ENCODE data around the gene IP6K2.
"Not testable (repeated sequence)": the region's sequence is repeated elsewhere in the genome, so short reads cannot be mapped to it uniquely, and the experiment has no call there.

The IP6K2 gene

DNA sequence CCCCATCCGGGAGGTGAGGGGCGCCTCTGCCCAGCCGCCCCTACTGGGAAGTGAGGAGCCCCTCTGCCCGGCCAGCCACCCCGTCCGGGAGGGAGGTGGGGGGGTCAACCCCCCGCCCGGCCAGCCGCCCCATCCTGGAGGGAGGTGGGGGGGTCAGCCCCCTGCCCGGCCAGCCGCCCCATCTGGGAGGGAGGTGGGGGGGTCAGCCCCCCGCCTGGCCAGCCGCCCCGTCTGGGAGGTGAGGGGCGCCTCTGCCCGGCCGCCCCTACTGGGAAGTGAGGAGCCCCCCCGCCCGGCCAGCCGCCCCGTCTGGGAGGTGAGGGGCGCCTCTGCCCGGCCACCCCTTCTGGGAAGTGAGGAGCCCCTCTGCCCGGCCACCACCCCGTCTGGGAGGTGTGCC is 17.5 kb upstream of the IP6K2 start:
- not testable (repeated sequence) for DNase-seq (ENCODE audit: extremely low spot score, insufficient read length, low read depth); FAIRE-seq

DNA sequence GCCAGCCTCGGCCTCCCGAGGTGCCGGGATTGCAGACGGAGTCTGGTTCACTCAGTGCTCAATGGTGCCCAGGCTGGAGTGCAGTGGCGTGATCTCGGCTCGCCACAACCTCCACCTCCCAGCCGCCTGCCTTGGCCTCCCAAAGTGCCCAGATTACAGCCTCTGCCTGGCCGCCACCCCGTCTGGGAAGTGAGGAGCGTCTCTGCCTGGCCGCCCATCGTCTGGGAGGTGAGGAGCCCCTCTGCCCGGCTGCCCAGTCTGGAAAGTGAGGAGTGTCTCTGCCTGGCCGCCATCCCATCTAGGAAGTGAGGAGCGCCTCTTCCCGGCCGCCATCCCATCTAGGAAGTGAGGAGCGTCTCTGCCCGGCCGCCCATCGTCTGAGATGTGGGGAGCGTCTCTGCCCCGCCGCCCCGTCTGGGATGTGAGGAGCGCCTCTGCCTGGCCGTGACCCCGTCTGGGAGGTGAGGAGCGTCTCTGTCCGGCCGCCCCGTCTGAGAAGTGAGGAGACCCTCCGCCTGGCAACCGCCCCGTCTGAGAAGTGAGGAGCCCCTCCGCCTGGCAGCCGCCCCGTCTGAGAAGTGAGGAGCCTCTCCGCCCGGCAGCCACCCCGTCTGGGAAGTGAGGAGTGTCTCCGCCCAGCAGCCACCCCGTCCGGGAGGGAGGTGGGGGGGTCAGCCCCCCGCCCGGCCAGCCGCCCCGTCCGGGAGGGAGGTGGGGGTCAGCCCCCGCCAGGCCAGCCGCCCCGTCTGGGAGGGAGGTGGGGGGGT is 16.9 kb upstream of the IP6K2 start:
- FAIRE-seq; DNase-seq (ENCODE audit: extremely low spot score, insufficient read length, low read depth): not testable (repeated sequence)

DNA sequence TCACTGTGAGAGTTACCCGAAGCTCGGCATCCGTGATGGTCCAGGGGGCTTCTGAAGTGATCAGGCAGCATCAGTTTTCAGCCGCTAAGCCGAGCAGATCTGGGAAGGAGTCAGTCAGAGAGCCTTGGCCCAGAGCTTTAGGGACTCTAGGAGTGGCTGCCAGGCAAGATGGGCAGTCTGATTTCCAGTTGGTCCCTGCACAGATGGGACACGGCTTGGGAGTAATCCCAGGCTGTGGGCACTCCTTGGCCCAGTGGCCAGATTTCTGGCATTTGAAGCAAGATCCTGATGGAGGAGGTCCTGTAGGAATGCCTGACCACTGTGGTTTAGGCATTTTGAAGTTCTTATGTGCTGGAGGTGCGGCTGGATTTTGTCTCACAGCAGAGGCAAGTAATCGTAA is 10.5 kb upstream of the IP6K2 start:
- DNase-seq (ENCODE audit: extremely low spot score, insufficient read length, low read depth): no peak
- no peak for FAIRE-seq

DNA sequence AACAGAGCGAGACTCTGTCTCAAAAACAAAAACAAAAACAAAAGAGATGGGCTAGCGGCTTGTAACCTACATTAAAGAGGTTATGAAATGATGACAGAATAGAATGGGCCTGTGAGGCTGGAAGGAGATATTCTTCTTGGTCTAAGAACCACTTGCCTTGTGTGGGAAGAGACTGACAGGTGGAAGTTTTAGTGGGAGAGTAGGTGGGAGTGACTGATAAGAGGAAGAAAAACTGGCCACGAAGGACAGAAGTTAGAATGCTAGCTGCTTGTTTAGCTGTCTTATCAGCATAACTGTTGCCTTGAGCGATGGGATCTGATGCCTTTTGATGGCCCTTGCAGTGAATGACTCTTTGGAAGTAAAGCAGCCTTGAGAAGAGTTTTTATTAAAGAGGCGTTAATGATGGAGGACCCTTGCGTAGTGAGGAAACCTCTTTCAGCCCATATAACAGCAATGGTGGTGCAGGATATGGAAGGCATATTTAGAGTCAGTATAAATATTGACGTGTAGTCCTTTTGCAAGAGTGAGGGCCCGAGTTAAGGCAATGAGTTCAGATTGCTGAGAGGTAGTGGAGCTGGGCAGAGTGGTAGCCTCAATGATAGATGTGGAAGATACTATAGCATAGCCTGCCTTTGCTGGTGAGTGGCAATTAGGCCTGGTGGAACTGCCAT is 8.3 kb upstream of the IP6K2 start:
- FAIRE-seq; DNase-seq (ENCODE audit: extremely low spot score, insufficient read length, low read depth): not testable (repeated sequence)

DNA sequence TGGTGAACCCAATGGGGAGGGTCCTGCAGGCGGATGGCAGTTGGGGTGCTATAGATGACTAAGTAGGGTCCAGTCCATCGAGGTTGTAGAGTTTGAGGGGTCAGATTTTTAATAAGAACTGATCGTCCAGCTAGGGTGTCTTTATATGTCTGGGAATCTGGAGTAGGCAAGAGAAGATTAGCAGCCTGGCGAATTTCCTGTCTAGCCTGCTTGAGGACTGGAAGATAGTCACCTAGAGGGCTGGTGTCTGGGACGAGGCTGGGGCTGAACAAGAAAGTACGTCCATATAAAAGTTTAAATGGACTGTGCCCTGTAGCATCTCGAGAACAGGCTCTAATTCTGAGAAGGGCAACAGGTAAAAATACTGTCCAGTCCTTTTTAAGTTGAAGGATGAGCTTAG is 6.7 kb upstream of the IP6K2 start:
- FAIRE-seq (no peak), DNase-seq (ENCODE audit: extremely low spot score, insufficient read length, low read depth) (no peak)

DNA sequence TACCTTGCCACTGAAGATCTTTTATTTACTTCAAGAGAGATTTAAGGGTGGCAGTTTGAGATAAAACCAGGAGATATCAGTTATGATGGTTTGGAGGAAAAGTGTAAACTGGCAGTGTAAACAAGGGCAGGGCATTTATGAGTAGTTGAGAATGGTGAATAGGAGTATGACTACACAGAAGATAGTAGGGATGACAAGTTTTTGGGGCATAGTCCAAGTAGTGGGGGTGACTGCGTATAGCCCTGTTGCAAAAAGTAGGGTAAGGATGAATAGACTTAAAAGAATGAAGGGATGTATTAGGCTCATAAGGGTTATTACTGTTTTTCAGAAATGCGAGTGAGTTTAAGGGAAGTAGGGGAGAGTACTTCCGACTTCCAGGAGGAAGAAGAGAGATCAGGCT is 6.3 kb upstream of the IP6K2 start:
- not testable (repeated sequence) for FAIRE-seq; DNase-seq (ENCODE audit: extremely low spot score, insufficient read length, low read depth)

DNA sequence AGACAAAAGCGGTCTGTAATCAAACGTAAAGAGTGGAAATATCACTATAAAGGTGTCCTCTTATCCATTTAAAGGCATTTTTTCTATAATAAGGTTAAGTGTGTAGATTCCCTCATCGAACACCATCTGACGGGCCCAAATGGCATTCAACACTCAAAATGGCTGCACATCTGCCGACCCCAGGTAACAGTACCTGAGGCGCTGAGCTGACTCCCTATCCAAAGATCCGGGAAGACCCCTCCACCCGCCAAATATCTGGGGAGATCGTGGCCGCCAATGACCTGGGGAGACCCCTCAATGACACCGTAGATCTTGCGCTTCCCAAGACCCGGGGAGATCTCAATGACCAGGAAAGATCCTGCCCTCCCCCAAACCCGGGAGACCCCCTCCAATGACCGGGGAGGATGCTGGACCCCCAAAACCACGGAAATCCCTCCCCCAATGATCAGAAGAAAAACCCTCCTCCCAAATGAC is 476 bp downstream of the IP6K2 start:
- no peak for FAIRE-seq
- no peak for DNase-seq (ENCODE audit: extremely low spot score, insufficient read length, low read depth)

DNA sequence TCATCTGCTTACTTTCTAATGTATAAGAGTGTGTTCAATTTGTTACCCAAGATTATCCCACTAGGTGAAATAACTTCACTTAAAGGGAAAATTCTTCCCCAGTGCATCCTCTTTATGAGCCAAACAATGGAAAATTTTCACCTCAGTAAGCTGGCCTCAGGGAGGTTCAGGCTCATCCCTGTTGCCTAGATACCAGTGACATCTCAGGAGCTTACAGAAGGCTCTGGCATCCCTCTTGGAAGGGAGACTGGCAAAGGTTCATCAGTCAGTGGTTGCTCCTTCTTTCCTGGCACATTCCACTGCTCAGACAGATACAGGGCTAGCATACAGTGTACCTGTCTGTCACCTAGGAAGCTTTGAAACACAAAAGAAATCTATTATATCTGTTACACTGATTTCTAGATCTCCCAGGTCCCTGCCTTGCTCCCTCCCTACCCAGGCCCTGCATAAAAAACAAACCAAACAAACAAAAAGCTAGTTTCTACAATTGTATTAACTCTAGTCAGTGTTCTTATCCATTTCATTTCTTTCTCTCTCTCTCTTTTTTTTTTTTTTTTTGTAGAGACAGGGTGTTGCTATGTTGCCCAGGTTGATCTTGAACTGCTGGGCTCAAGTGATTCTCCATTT is 1.7 kb downstream of the IP6K2 start:
- DNase-seq (ENCODE audit: extremely low spot score, insufficient read length, low read depth): no peak
- FAIRE-seq: no peak

DNA sequence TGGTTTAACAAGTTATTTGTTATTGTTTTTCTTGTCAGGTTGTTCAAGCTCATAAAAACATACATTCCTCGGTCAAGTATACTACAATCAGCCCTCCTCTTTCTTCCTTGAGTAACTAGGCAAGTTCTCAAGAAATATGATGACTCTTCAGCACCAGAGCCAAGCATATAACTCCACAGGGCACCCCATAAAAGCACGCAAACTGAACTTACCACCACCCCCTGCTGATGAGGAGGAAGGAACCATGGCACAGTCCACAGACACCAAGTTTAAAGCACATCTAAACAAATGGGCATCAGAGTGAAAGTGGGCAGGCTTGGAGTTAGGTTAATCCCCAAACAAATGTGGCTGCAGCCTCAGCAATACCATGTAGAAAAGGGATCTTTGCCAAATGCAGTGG is 5.3 kb downstream of the IP6K2 start:
- DNase-seq (ENCODE audit: extremely low spot score, insufficient read length, low read depth) (no peak), FAIRE-seq (no peak)

DNA sequence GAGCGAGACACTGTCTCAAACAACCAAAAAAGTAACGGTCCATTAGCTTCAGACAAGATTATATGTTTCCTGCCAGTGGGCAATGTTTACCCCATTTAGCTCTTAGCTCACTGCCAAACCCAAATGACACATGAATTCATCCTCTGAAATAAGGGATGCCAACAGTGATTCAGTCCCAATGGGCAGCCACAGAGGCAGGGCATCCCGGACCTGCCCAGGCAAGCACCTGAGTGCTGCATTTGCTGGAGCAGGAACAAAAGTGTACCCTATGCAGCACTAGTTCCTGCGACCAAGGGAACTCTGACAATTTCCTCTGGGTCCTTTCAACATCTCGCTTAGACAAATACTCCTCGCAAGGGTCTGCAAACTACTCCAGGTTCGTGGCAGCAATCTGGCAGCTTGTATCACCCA is 8.0 kb downstream of the IP6K2 start:
- FAIRE-seq (no peak), DNase-seq (ENCODE audit: extremely low spot score, insufficient read length, low read depth) (no peak)

DNA sequence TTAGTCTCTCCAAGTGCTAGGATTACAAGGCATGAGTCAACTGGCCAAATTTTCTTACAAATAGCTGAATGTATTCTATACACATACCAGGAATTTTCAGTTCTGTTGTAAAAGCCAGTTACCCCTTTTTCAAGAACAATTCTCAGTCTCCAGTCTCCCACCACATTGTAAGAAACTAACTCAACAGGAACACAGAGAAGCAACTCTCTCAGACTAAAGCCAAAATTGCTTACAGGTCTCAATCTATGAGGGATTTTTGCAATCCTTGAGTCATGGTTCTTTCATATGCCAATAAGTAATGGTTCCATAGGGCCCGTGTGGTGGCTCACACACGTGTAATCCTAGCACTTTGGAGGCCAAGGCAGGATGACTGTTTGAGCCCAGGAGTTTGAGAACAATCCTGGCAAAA is 8.5 kb downstream of the IP6K2 start:
- FAIRE-seq (no peak), DNase-seq (ENCODE audit: extremely low spot score, insufficient read length, low read depth) (no peak)

DNA sequence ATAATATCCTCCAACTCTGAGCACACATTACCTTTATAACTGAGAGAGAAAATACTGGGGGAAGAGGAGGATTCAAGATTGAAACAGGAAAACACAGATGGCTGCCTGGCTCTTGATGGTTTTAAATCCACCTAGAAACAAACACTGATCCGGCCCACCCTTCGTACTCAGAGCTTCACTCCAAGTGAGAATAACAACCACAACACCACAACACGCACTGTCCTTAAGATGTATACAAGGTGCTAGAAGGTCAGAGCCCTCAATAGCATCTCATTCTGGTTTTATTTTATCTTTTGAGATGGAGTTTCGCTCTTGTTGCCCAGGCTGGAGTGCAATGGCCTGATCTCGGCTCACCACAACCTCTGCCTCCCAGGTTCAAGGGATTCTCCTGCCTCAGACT is 9.9 kb downstream of the IP6K2 start:
- FAIRE-seq: no peak
- no peak for DNase-seq (ENCODE audit: extremely low spot score, insufficient read length, low read depth)

DNA sequence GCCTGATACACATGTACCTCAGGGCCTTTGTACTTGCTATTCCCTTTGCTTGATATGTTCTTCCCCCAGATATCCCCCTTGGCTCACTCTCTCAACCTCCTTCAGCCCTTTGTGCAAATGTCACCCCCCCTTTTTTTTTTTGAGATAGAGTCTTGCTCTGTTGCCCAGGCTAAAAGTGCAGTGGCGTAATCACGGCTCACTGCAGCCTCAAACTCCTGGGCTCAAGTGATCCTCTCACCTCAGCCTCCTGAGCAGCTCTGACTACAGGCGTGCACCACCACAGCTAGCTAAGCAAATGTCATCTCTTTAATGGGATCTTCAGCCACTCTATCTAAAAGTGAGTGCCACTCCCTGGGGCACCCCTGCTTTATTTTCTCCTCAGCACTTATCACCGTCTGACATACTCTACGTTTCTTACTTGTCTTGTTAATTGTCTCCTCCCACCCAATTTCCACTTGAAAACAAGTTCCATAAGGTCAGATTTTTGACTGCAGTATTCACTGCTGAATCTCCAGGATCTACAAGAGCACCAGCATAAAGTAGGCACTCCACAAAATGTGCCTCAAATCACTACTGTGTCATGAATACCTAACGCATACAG is 14.6 kb downstream of the IP6K2 start:
- no peak for FAIRE-seq

DNA sequence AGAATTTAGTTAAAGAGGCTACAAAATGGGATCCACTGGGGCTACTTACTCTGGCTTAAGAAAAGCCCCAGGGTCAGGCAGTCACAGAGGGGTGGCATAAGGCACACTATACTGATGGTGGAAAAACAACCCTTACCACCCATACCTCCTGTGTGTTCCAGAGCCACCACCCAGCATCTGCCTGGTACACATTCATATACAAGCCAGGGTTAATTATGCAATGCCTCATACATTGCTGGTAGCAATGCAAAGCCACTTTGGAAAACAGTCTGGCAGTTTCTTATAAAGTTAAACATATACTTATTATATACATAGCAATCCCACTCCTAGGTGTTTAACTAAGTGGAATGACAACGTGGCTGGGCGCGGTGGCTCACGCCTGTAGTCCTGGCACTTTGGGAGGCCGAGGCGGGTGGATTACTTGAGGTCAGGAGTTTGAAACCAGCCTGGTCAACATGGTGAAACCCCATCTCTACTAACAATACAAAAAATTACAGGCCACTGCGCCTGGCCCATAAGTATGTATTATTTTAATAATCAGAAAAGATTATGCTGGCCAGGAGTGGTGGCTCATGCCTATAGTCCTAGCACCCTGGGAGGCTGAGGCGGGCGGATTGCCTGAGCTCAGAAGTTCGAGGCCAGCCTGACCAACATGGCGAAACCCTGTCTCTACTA is 16.2 kb downstream of the IP6K2 start:
- no peak for FAIRE-seq
- no peak for DNase-seq (ENCODE audit: extremely low spot score, insufficient read length, low read depth)

More for the DNA sequence above, 14.6 kb downstream of the IP6K2 start:
- DNase-seq (ENCODE audit: extremely low spot score, insufficient read length, low read depth): no peak

DNA sequence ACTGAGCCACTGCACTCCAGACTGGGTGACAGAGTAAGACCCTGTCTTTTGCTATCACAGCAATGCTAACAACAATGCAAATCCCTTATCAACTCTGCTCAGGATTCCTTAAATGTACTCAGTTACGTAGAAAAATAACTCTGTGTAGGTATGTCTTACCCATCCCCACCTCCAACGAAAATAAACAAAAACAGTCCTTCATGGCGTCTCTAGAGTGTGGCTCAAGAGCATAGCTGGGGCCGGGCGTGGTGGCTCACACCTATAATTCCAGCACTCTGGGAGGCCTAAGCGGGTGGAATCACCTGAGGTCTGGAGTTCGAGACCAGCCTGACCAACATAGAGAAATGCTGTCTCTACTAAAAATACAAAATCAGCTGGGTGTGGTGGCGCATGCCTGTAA is 18.1 kb downstream of the IP6K2 start:
- no peak for FAIRE-seq

DNA sequence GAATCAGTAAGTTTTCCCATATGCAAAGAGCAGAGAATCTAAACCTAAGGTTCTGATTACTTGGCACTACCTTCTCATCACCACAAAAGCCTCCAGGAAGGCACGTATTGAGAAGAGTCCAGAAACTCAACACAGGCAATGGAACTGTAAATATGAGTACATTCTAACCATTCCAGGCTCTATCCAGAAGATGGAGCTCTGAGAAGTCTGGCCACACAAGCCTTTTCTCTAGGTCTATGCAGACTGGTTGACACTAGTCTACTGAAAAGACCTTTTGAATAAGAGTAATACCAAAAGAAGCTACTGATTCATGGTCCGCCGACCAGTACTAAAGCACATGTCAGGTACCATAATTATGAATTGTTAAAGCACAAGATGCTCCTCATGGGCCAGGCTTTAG is 19.1 kb downstream of the IP6K2 start:
- no peak for DNase-seq (ENCODE audit: extremely low spot score, insufficient read length, low read depth)
- FAIRE-seq: no peak

More for the DNA sequence above, 18.1 kb downstream of the IP6K2 start:
- DNase-seq (ENCODE audit: extremely low spot score, insufficient read length, low read depth): no peak

DNA sequence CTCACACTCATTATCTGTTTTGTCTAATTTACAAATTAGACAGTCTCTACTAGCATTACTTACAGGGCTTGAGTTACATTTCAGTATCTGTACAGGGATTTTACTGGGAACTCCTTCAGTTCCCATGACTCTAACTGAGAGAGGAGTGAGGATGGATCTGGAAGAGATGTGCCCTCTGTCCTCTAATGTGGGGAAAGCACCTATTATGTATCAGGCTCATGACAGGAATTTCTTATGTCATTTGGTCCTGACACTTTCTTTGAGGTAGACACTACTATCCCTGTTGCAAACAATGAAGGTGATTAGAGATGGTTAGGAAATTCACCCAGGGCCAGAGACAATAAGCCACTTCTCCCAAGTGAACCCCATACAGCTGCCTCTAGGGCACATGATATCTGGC is 20.4 kb downstream of the IP6K2 start:
- DNase-seq (ENCODE audit: extremely low spot score, insufficient read length, low read depth): no peak
- FAIRE-seq: no peak

DNA sequence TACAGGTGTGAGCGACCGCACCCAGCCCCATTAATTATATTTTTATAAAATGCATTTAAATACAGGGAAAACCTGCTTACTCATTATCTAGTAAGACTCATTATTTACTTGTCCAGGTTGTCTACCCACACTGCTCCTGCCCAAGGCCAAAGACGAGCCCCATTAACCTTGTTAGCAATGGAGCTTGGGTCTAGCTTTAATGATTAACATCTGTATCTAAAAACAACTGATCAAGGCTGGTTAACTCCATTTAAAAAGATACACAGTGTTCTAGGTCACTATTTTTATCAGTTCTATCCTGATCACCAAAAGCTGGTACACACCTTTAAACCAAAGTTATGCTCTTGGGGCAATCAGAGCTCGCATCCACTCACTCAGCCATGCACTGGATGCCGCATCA is 20.9 kb downstream of the IP6K2 start:
- no peak for DNase-seq (ENCODE audit: extremely low spot score, insufficient read length, low read depth)
- no peak for FAIRE-seq

DNA sequence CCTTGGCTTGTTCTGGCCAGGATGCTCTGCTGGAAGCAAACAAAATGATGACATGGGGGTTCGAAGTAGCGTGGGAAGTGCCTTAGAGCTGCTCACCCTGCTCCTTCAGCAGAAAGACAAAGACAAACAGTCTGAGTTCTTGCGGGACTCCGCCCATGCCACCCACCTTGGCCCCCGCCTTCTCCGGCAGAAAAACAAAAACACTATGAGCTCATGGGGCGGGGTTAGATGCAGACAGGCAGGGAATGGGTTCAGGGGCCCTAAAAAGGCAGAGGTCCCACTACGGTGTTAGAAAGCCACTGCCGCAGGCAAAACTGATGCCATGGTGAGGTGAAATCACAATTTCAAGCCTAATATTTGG is 21.6 kb downstream of the IP6K2 start:
- DNase-seq (ENCODE audit: extremely low spot score, insufficient read length, low read depth) (no peak), FAIRE-seq (no peak)

Data from GM18507 (cell line).